Measurements from ENCODE around the gene SPC24. TPM values are rescaled to one million over a fixed set of nuclear protein-coding genes. Genes with fewer than 3 reads are reported as not detected.
A peak's percentile ranks its signal among the peaks of the same experiment; 100 is the strongest.

The SPC24 gene
- total and polyA plus RNA-seq, 8 donors: 0.20 to 1.4 (median 0.55) TPM

- FAIRE-seq (no peak), ATAC-seq (no peak)
- WGBS, 2 donors: 88 to 91% methylated on average over 31 of the region's 31 CpGs
Measured at GRCh38 chr19:11169896-11170678, 14.5 kb upstream of the SPC24 start.

GRCh38 chr19:11168568-11168967 is 13.0 kb upstream of the SPC24 start:
- Histone ChIP-seq H3K27ac (no peak overlapping the region), H3K4me3 (no peak overlapping the region), H3K4me1 (no peaks in the 10 kb centered on the region), H3K27me3 (no peaks in the 10 kb centered on the region), H3K9me3 (no peaks in the 10 kb centered on the region), H3K36me3 (peaks cover 3 to 48% (median 13%) of the 10 kb centered on the region in 3 donors)
- intact Hi-C loops (cut with DNase I): no loop called here
- ATAC-seq: no peak
- no peak for FAIRE-seq
- TF ChIP-seq CTCF (IDR thresholded peaks at IDR 0.05): no peak
- 97 to 99% methylated on average over 7 of the region's 7 CpGs for WGBS, 2 donors
- DNase-seq: no peak

More at GRCh38 chr19:11169896-11170678, 14.5 kb upstream of the SPC24 start:
- Histone ChIP-seq H3K27ac (no peak overlapping the region), H3K4me1 (no peaks in the 10 kb centered on the region), H3K9me3 (no peaks in the 10 kb centered on the region), H3K36me3 (peaks cover 3 to 60% (median 13%) of the 10 kb centered on the region in 3 donors), H3K27me3 (no peaks in the 10 kb centered on the region), H3K4me3 (no peak overlapping the region)
- intact Hi-C loops (cut with DNase I): no loop called here
- peak in 1 of 6 donors; percentile 62 for DNase-seq
- TF ChIP-seq CTCF (IDR thresholded peaks at IDR 0.05): no peak

- H3K4me3 ChIP-seq: no peak overlapping the region
- 86% methylated on average over 26 of the region's 26 CpGs for WGBS, 2 donors
- no peaks in the 10 kb centered on the region for H3K9me3 ChIP-seq
- FAIRE-seq (no peak), DNase-seq (no peak), ATAC-seq (peak in 1 of 4 donors; percentile 18)
- peaks cover 3 to 33% (median 13%) of the 10 kb centered on the region in 3 donors for H3K36me3 ChIP-seq
- TF ChIP-seq CTCF (IDR thresholded peaks at IDR 0.05): no peak
- H3K27me3 ChIP-seq: no peaks in the 10 kb centered on the region
- intact Hi-C loops (cut with DNase I): no loop called here
- no peaks in the 10 kb centered on the region for H3K4me1 ChIP-seq
- no peak overlapping the region for H3K27ac ChIP-seq
Measured at GRCh38 chr19:11166281-11167142, 10.9 kb upstream of the SPC24 start.

GRCh38 chr19:11165486-11166030 is 10.0 kb upstream of the SPC24 start:
- Histone ChIP-seq H3K27ac (no peak overlapping the region), H3K27me3 (no peaks in the 10 kb centered on the region), H3K4me3 (no peak overlapping the region), H3K36me3 (peaks cover 3 to 32% (median 12%) of the 10 kb centered on the region in 3 donors), H3K9me3 (no peaks in the 10 kb centered on the region), H3K4me1 (no peaks in the 10 kb centered on the region)
- DNase-seq: no peak
- no peak for ATAC-seq
- 93% methylated on average over 13 of the region's 13 CpGs for WGBS, 2 donors
- intact Hi-C loops (cut with DNase I): no loop called here
- no peak for TF ChIP-seq CTCF (IDR thresholded peaks at IDR 0.05)
- FAIRE-seq: no peak

All from pancreas (tissue), 10 donors.